IMR-90 (cell line): ENCODE data around the gene PGS1. TPM values are rescaled to one million over a fixed set of nuclear protein-coding genes. Genes with fewer than 3 reads are reported as not detected.

Experiments used
- ATAC-seq: fragments of 200-7000 bp; cut with Tn5 transposase; 2 replicates; pipeline ENCODE4 v1.9.1; 2020; ENCODE audit warnings: low read depth, mild to moderate bottlenecking, moderate library complexity
- BruUV-seq: library from RNA; stranded (reverse); fragments of 400-500 nt; replicated peaks from 2 replicates; lab custom pipeline; 2021; lab: Mats Ljungman, UMichigan
- CTCF ChIA-PET: fragments of 300-600 bp; formaldehyde crosslinking; extraction: SDS; loops from one replicate; lab custom pipeline; 2021; ENCODE audit warnings: antibody characterized with exemption; lab: Yijun Ruan, JAX
- POLR2A ChIA-PET: fragments of 300-600 bp; sonication (Branson Sonifier 250); formaldehyde crosslinking; loops from one replicate; lab custom pipeline; 2022; ENCODE audit warnings: antibody characterized with exemption; ENCODE audit not compliant: unreplicated experiment; lab: Charles Lee
- DNase-seq: peaks from one replicate; pipeline ENCODE4 v3.0.0; 2013
- H2AFZ ChIP-seq: replicated peaks from 2 replicates; pipeline ENCODE3; 2013; ENCODE audit warnings: low read length, mild to moderate bottlenecking; ENCODE audit not compliant: poor library complexity
- H2AK5ac ChIP-seq: 2 replicates; pipeline ENCODE4 v1.6.1; 2013; ENCODE audit warnings: low read depth, low read length, inconsistent platforms
- H2AK9ac ChIP-seq: replicated peaks from 2 replicates; pipeline ENCODE3; 2013; ENCODE audit warnings: mild to moderate bottlenecking, low read depth, low read length, moderate library complexity; ENCODE audit not compliant: poor library complexity
- H2BK120ac ChIP-seq: 2 replicates; pipeline ENCODE4 v1.6.1; 2013; ENCODE audit warnings: low read depth, low read length, inconsistent platforms
- H2BK15ac ChIP-seq: 3 replicates; pipeline ENCODE4 v1.6.1; 2013; ENCODE audit warnings: low read depth, low read length, inconsistent platforms
- H2BK20ac ChIP-seq: 2 replicates; pipeline ENCODE4 v1.6.1; 2013; ENCODE audit warnings: low read depth, mild to moderate bottlenecking, inconsistent platforms, low read length, moderate library complexity
- H2BK5ac ChIP-seq: 2 replicates; pipeline ENCODE4 v1.6.1; 2013; ENCODE audit warnings: mild to moderate bottlenecking, low read depth, low read length, inconsistent platforms; ENCODE audit not compliant: poor library complexity, severe bottlenecking
- H3K14ac ChIP-seq: replicated peaks from 2 replicates; pipeline ENCODE4 v1.6.1; 2013; ENCODE audit warnings: low read depth, low read length, inconsistent platforms
- H3K18ac ChIP-seq: 2 replicates; pipeline ENCODE4 v1.6.1; 2013; ENCODE audit warnings: low read depth, low read length, control low read depth
- H3K23ac ChIP-seq: 2 replicates; pipeline ENCODE4 v1.6.1; 2013; ENCODE audit warnings: low read depth, low read length, inconsistent platforms
- H3K27ac ChIP-seq: 2 replicates; pipeline ENCODE4 v1.5.1; 2013; ENCODE audit warnings: mild to moderate bottlenecking, control low read depth, low read length; ENCODE audit not compliant: insufficient read depth
- H3K27me3 ChIP-seq: 2 replicates; pipeline ENCODE4 v1.6.1; 2013; ENCODE audit warnings: low read length; ENCODE audit not compliant: control insufficient read depth, insufficient read depth
- H3K36me3 ChIP-seq: 2 replicates; pipeline ENCODE4 v1.6.1; 2013; ENCODE audit warnings: low read length, mixed read lengths; ENCODE audit not compliant: control insufficient read depth, insufficient read depth
- H3K4ac ChIP-seq: 2 replicates; pipeline ENCODE4 v1.6.1; 2013; ENCODE audit warnings: low read depth, low read length, inconsistent platforms
- H3K4me1 ChIP-seq: 2 replicates; pipeline ENCODE4 v1.6.1; 2013; ENCODE audit warnings: low read length, mixed read lengths; ENCODE audit not compliant: control insufficient read depth, insufficient read depth
- H3K4me2 ChIP-seq: 2 replicates; pipeline ENCODE4 v1.6.1; 2013; ENCODE audit warnings: low read depth, mild to moderate bottlenecking, control low read depth, low read length, moderate library complexity
- H3K4me3 ChIP-seq: 2 replicates; pipeline ENCODE4 v1.5.1; 2013; ENCODE audit warnings: low read depth, mild to moderate bottlenecking, control low read depth, low read length, moderate library complexity; ENCODE audit not compliant: insufficient read depth
- H3K56ac ChIP-seq: 2 replicates; pipeline ENCODE4 v1.6.1; 2013; ENCODE audit warnings: low read length, inconsistent platforms; ENCODE audit not compliant: insufficient read depth; ENCODE audit errors: extremely low read depth
- H3K79me1 ChIP-seq, 2 experiments: 2 replicates each; pipeline ENCODE4 v1.6.1; 2013; ENCODE audit warnings: low read length in 2 of 2, inconsistent platforms in 1 of 2, low read depth in 1 of 2
- H3K9ac ChIP-seq: 2 replicates; pipeline ENCODE4 v1.6.1; 2013; ENCODE audit warnings: low read depth, low read length, control low read depth
- H3K9me1 ChIP-seq: 2 replicates; pipeline ENCODE4 v1.6.1; 2013; ENCODE audit warnings: low read length, inconsistent platforms; ENCODE audit not compliant: insufficient read depth
- H3K9me3 ChIP-seq: 2 replicates; pipeline ENCODE4 v1.6.1; 2013; ENCODE audit warnings: low read length; ENCODE audit not compliant: control insufficient read depth, insufficient read depth
- H4K20me1 ChIP-seq: 2 replicates; pipeline ENCODE4 v1.6.1; 2013; ENCODE audit warnings: low read length, inconsistent platforms; ENCODE audit not compliant: insufficient read depth
- H4K5ac ChIP-seq: 2 replicates; pipeline ENCODE4 v1.6.1; 2013; ENCODE audit warnings: mild to moderate bottlenecking, low read depth, low read length, control low read depth
- H4K8ac ChIP-seq, 2 experiments: 2 replicates each; pipeline ENCODE4 v1.6.1; 2013; ENCODE audit warnings: low read depth in 2 of 2, low read length in 2 of 2, control low read depth in 1 of 2, inconsistent platforms in 1 of 2
- H4K91ac ChIP-seq: 2 replicates; pipeline ENCODE4 v1.6.1; 2013; ENCODE audit warnings: low read depth, low read length, inconsistent platforms; ENCODE audit not compliant: insufficient read depth
- CHD1 ChIP-seq: IDR thresholded peaks from 2 replicates; pipeline ENCODE4 v1.6.1; 2012; ENCODE audit warnings: low read depth, low read length, improper control_type of control experiment
- CTCF ChIP-seq: conservative IDR thresholded peaks from 2 replicates; pipeline ENCODE4 v1.5.1; 2012; ENCODE audit warnings: mild to moderate bottlenecking, low read depth, low read length, improper control_type of control experiment
- ELK1 ChIP-seq: fragments of 150-350 bp; IDR thresholded peaks from 2 replicates; pipeline ENCODE4 v1.6.1; 2016; ENCODE audit warnings: low read depth, mild to moderate bottlenecking, low read length, moderate library complexity, borderline replicate concordance
- FOS ChIP-seq: fragments of 150-350 bp; IDR thresholded peaks from 2 replicates; pipeline ENCODE4 v1.6.1; 2016; ENCODE audit warnings: low read depth, low read length
- MAZ ChIP-seq: IDR thresholded peaks from 2 replicates; pipeline ENCODE4 v1.6.1; 2012; ENCODE audit warnings: low read depth, mild to moderate bottlenecking, low read length, improper control_type of control experiment, moderate library complexity, borderline replicate concordance
- NFE2L2 ChIP-seq: fragments of 150-350 bp; IDR thresholded peaks from 2 replicates; pipeline ENCODE4 v1.6.1; 2016; ENCODE audit warnings: low read depth, mild to moderate bottlenecking, low read length
- POLR2A ChIP-seq: IDR thresholded peaks from 2 replicates; pipeline ENCODE4 v1.6.1; 2012; ENCODE audit warnings: mild to moderate bottlenecking, low read depth, low read length
- RCOR1 ChIP-seq: IDR thresholded peaks from 2 replicates; pipeline ENCODE4 v1.6.1; 2012; ENCODE audit warnings: mild to moderate bottlenecking, low read length, improper control_type of control experiment; ENCODE audit not compliant: insufficient replicate concordance
- RFX5 ChIP-seq: IDR thresholded peaks from 2 replicates; pipeline ENCODE4 v1.8.0; 2012; ENCODE audit warnings: low read depth, mild to moderate bottlenecking, low read length, moderate library complexity
- SMC3 ChIP-seq: fragments of 150-350 bp; IDR thresholded peaks from 2 replicates; pipeline ENCODE4 v1.6.1; 2016; ENCODE audit warnings: low read depth, mild to moderate bottlenecking, antibody characterized with exemption, low read length, moderate library complexity
- WGBS, 2 experiments: methylation state at CpG; one replicate each; pipeline versions ENCODE4 v1.1.5 to v1.1.7; 2013; ENCODE audit warnings: missing lambda C conversion rate in 2 of 2; ENCODE audit not compliant: insufficient read length in 1 of 2; ENCODE audit errors: extremely low coverage in 2 of 2; 5-methylcytosine and 5-hydroxymethylcytosine counted together
- dilution Hi-C: fragments of 300-500 bp; cut with HindIII; formaldehyde crosslinking; loops from one replicate; pipeline ENCODE4 v1.14.3; 2018; ENCODE audit warnings: low sequenced_read_pairs; ENCODE audit not compliant: unreplicated experiment
- in situ Hi-C: fragments of 300-500 bp; cut with MboI; formaldehyde crosslinking; loops from 3 replicates; pipeline ENCODE4 v1.14.3; 2019; ENCODE audit warnings: low sequenced_read_pairs, inconsistent platforms, mixed read lengths
- intact Hi-C: fragments of 100-400 bp; cut with micrococcal nuclease; formaldehyde crosslinking; loops from 2 replicates; pipeline ENCODE4 v1.10.0; 2022
- polyA plus RNA-seq, 3 experiments: library from polyadenylated mRNA; depleted of rRNA; stranded (reverse); fragments of >200 nt; gene quantifications; 2 replicates each; pipeline ENCODE4 v1.2.3, GENCODE V29; 2012; ENCODE audit warnings: low replicate concordance in 1 of 3
- total RNA-seq: library from RNA; depleted of rRNA; stranded (reverse); fragments of >200 nt; gene quantifications from 2 replicates; pipeline ENCODE4 v1.2.3, GENCODE V29; 2012

The PGS1 gene
- total and polyA plus RNA-seq, 2 of the 4 experiments (the other 2 are of a cell fraction), result 18.5 to 43.2 TPM

- intact Hi-C loops, result no loop called here
- peak overlapping the region; percentile 48 for H2AK9ac ChIP-seq
- ATAC-seq (no peak), DNase-seq (no peak)
- H2AK5ac ChIP-seq, result peak overlapping the region; percentile 30; the same call in 1 of the 2 replicates
- no peak overlapping the region for H4K8ac ChIP-seq
- H3K4ac ChIP-seq, result peak overlapping the region; percentile 30; the same call in 1 of the 2 replicates
- ChIA-PET POLR2A (no interaction called here), CTCF (interaction anchor here (0.7 to 1.0 kb wide), 2 partner anchors 9 to 25 kb away, joined by 3 read pairs; no protein-coding TSS in a partner anchor)
- no peak overlapping the region for H4K5ac ChIP-seq
- WGBS, 2 experiments, result 81% methylated on average over 6 of the region's 14 CpGs; no CpG with 5 or more reads in 1 of the 2 experiments
- dilution Hi-C loops, result no loop called here
- H4K20me1 ChIP-seq, result peaks cover 38% of the 10 kb centered on the region
- H2BK15ac ChIP-seq, result no peak overlapping the region
- H3K9me3 ChIP-seq, result no peaks in the 10 kb centered on the region
- peak overlapping the region; percentile 56; the same call in 1 of the 2 replicates for H3K23ac ChIP-seq
- H3K9ac ChIP-seq, result no peak overlapping the region
- no peak overlapping the region; the same call in 1 of the 2 replicates for H3K27ac ChIP-seq
- peak overlapping the region; percentile 40; the same call in 1 of the 2 replicates for H3K14ac ChIP-seq
- peaks cover 52 to 89% of the 10 kb centered on the region in 2 experiments for H3K79me1 ChIP-seq
- H2BK120ac ChIP-seq, result no peak overlapping the region
- BruUV-seq, result no TSS peak
- H2BK5ac ChIP-seq, result no peak overlapping the region
- H3K56ac ChIP-seq, result no peak overlapping the region
- H4K91ac ChIP-seq, result no peak overlapping the region
- 0 out of 2 replicates have a peak overlapping the region, but pooled peaks have one; percentile 25 for H2BK20ac ChIP-seq
- TF ChIP-seq RCOR1, result no peak
- TF ChIP-seq POLR2A, result no peak
- TF ChIP-seq CHD1, result no peak
- TF ChIP-seq ELK1, result no peak
- TF ChIP-seq MAZ, result no peak
- TF ChIP-seq FOS, result no peak
- TF ChIP-seq RFX5, result no peak
- TF ChIP-seq NFE2L2, result no peak
- TF ChIP-seq CTCF, result no peak
- TF ChIP-seq SMC3, result no peak
- no peak overlapping the region for H2AFZ ChIP-seq
- peaks cover 48% of the 10 kb centered on the region for H3K9me1 ChIP-seq
- peaks cover 57% of the 10 kb centered on the region for H3K36me3 ChIP-seq
- no peak overlapping the region for H3K4me3 ChIP-seq
- no peak overlapping the region for H3K4me2 ChIP-seq
- H3K4me1 ChIP-seq, result peaks cover 17% of the 10 kb centered on the region
- in situ Hi-C loops, result no loop called here
- H3K18ac ChIP-seq, result no peak overlapping the region
- no peaks in the 10 kb centered on the region for H3K27me3 ChIP-seq
These were observed 18.2 kb downstream of the PGS1 start for GRCh38 chr17:78396441-78397337.
